SK-N-SH treated with all-trans-retinoic acid at 6 μM for 48 hours (cell line): ENCODE data around the gene ADIPOR2.

ENCODE experiments used
- ARNTL ChIP-seq: fragments of 450-650 bp; formaldehyde crosslinking; IDR thresholded peaks from 2 replicates; pipeline ENCODE4 v1.5.0; 2020; ENCODE audit warnings: low read depth, mild to moderate bottlenecking, moderate library complexity, borderline replicate concordance
- RARB ChIP-seq: fragments of 250-450 bp; sonication (Bioruptor Pico); IDR thresholded peaks from 2 replicates; pipeline ENCODE4 v1.8.0; 2021; ENCODE audit warnings: mild to moderate bottlenecking, moderate library complexity
- TCF4 ChIP-seq: fragments of 250-450 bp; sonication (Bioruptor Pico); IDR thresholded peaks from 2 replicates; pipeline ENCODE4 v1.8.0; 2021; ENCODE audit warnings: mild to moderate bottlenecking, moderate library complexity, borderline replicate concordance
- TOX ChIP-seq: fragments of 250-450 bp; sonication (Bioruptor Pico); IDR thresholded peaks from 2 replicates; pipeline ENCODE4 v1.8.0; 2021; ENCODE audit warnings: mild to moderate bottlenecking, moderate library complexity, borderline replicate concordance
- ZNF70 ChIP-seq: fragments of 450-650 bp; formaldehyde crosslinking; IDR thresholded peaks from 2 replicates; pipeline ENCODE4 v1.5.0; 2020; ENCODE audit warnings: mild to moderate bottlenecking, moderate library complexity
- TF ChIP-seq, protein P1 (sequence below): fragments of 250-450 bp; sonication (Bioruptor Pico); IDR thresholded peaks from 2 replicates; pipeline ENCODE4 v1.5.1; 2021; ENCODE audit warnings: mild to moderate bottlenecking, moderate library complexity

- TF ChIP-seq ARNTL (CRISPR knock-in tag) (no peak), RARB (CRISPR knock-in tag) (no peak), ZNF70 (CRISPR knock-in tag) (no peak), TCF4 (CRISPR knock-in tag) (no peak), TOX (no peak)
- TF ChIP-seq, protein P1, sequence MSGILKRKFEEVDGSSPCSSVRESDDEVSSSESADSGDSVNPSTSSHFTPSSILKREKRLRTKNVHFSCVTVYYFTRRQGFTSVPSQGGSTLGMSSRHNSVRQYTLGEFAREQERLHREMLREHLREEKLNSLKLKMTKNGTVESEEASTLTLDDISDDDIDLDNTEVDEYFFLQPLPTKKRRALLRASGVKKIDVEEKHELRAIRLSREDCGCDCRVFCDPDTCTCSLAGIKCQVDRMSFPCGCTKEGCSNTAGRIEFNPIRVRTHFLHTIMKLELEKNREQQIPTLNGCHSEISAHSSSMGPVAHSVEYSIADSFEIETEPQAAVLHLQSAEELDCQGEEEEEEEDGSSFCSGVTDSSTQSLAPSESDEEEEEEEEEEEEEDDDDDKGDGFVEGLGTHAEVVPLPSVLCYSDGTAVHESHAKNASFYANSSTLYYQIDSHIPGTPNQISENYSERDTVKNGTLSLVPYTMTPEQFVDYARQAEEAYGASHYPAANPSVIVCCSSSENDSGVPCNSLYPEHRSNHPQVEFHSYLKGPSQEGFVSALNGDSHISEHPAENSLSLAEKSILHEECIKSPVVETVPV (CRISPR knock-in tag): no peak
Measured at GRCh38 chr12:1836241-1836803, 145.5 kb downstream of the ADIPOR2 start.
